Stimulated activated naive B cell treated with anti-CD40 and anti-IgM and Interleukin-4, amounts not matched to agents 10 μg/mL and 1 μg/mL and 100 μg/mL, for 72 hours (primary cell): ENCODE data around the gene LRRC19.
A peak's percentile ranks its signal among the peaks of the same experiment; 100 is the strongest.

Source experiments
- ATAC-seq, 2 donors: fragments of 150-1000 bp; cut with Tn5 transposase; replicated peaks; 2 replicates each; pipeline ENCODE4 v1.10.0; 2021; ENCODE audit warnings: moderate library complexity in 1 of 2
- DNase-seq: peaks from one replicate; pipeline ENCODE4 v3.0.0; 2021
- H3K27ac Mint-ChIP-seq: one replicate; pipeline ENCODE4 v1.8.0; 2022; ENCODE audit warnings: mild to moderate bottlenecking, mixed read lengths
- H3K27me3 Mint-ChIP-seq, 2 donors: one replicate each; pipeline ENCODE4 v1.8.0; 2022; ENCODE audit warnings: mixed read lengths in 2 of 2
- H3K36me3 Mint-ChIP-seq, 2 donors: one replicate each; pipeline ENCODE4 v1.8.0; 2022; ENCODE audit warnings: mixed read lengths in 2 of 2, mild to moderate bottlenecking in 1 of 2
- H3K4me1 Mint-ChIP-seq, 2 donors: one replicate each; pipeline ENCODE4 v1.8.0; 2022; ENCODE audit warnings: mixed read lengths in 2 of 2, mild to moderate bottlenecking in 1 of 2
- H3K4me3 Mint-ChIP-seq, 2 donors: one replicate each; pipeline ENCODE4 v1.8.0; 2022; ENCODE audit warnings: mild to moderate bottlenecking in 2 of 2, mixed read lengths in 2 of 2, moderate library complexity in 1 of 2
- H3K9me3 Mint-ChIP-seq, 2 donors: one replicate each; pipeline ENCODE4 v1.8.0; 2022; ENCODE audit warnings: mixed read lengths in 2 of 2, mild to moderate bottlenecking in 1 of 2

LRRC19 gene

GRCh38 chr9:26995810-26996209 is 9.7 kb downstream of the LRRC19 start:
- no peaks in the 10 kb centered on the region for H3K9me3 Mint-ChIP-seq
- ATAC-seq (no peak), DNase-seq (no peak)
- H3K4me3 Mint-ChIP-seq, result no peak overlapping the region
- H3K27me3 Mint-ChIP-seq, result no peaks in the 10 kb centered on the region
- peaks cover 0 to 3% of the 10 kb centered on the region in 2 donors for H3K36me3 Mint-ChIP-seq
- H3K27ac Mint-ChIP-seq, result no peak overlapping the region
- no peaks in the 10 kb centered on the region for H3K4me1 Mint-ChIP-seq

GRCh38 chr9:26983340-26983739 is 22.1 kb downstream of the LRRC19 start:
- no peaks in the 10 kb centered on the region for H3K9me3 Mint-ChIP-seq
- no peaks in the 10 kb centered on the region for H3K27me3 Mint-ChIP-seq
- peaks cover 8 to 17% of the 10 kb centered on the region in 2 donors for H3K36me3 Mint-ChIP-seq
- H3K4me1 Mint-ChIP-seq, result peaks cover 0 to 2% of the 10 kb centered on the region in 2 donors
- DNase-seq, result no peak
- no peak overlapping the region for H3K27ac Mint-ChIP-seq
- peak; percentile 33 to 50 for ATAC-seq
- H3K4me3 Mint-ChIP-seq, result no peak overlapping the region

DNA sequence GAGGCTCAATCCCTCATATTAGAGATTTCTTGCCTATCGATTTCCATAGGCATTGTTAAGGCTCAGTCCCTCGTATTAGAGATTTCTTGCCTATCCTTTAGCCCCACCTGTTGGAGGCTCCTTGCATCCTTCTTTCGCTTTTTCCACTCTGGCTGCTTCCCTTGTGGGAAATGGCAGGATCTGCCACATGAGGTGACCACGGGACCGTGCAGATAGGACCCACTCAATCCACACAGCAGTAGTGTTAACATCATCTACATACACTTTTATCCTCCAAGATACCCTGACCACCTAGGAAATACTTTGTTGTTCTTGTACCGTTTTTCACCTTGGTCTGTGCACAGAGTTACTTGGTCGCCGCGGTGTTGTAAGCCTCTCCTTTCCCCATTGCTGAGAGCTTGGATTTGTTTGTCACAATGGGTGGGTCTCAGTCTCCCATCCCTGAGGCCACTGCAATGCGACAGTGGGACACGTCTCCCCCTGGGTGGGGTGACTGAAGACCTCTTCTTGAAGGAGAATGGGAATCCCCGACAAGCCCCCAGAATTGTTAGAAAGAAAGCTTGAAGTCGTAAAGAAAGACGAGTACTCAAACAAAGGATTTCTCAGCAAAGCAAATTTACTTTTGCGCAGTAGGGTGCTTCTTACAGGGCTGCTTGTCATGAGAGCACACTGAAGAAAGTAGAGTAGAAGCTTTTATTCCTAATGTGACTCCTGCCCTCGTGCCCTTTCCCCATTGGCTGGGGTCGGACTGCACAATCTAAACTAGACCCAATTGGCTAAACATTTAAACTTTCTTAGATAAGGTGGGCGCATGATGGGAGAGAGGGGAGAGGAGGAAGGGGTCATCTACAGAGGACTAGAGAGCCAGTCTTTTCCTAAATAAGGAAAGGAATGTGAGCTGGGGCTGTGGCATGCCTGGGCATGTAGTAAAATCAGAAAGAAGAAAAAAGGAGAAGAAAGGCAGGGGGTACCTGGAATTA is 29.5 kb downstream of the LRRC19 start:
- no peak for DNase-seq

DNA sequence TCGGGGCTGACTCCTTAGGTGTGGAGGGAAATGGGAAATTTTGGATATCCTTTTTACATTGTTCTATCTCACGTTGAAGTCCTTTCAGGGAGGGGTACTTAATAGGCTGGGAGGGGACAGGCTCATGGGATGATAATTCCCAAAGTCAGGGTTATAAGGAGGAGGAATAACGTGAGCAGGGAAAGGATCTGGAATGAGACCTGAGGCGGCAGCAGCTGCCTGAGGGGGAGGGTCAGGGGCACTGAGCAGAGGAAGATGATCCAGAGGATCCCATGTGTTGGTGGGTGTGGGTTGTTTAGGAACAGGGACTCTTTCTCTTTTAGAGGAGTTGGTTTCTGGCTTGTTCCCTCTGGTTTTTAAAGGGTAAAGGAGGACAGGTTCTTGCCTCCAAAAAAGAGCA is 30.5 kb downstream of the LRRC19 start:
- peaks cover 3 to 14% of the 10 kb centered on the region in 2 donors for H3K36me3 Mint-ChIP-seq
- no peaks in the 10 kb centered on the region for H3K27me3 Mint-ChIP-seq
- H3K4me3 Mint-ChIP-seq, result no peak overlapping the region
- ATAC-seq, result no peak
- peak overlapping the region; percentile 85 for H3K27ac Mint-ChIP-seq
- H3K9me3 Mint-ChIP-seq, result peaks cover 0 to 1% of the 10 kb centered on the region in 2 donors
- no peaks in the 10 kb centered on the region for H3K4me1 Mint-ChIP-seq
- DNase-seq, result no peak

More for the DNA sequence above, 29.5 kb downstream of the LRRC19 start:
- Mint-ChIP-seq H3K9me3 (no peaks in the 10 kb centered on the region), H3K36me3 (peaks cover 2 to 15% of the 10 kb centered on the region in 2 donors), H3K27me3 (no peaks in the 10 kb centered on the region), H3K27ac (no peak overlapping the region), H3K4me1 (no peaks in the 10 kb centered on the region), H3K4me3 (no peak overlapping the region)
- ATAC-seq, result no peak

DNA sequence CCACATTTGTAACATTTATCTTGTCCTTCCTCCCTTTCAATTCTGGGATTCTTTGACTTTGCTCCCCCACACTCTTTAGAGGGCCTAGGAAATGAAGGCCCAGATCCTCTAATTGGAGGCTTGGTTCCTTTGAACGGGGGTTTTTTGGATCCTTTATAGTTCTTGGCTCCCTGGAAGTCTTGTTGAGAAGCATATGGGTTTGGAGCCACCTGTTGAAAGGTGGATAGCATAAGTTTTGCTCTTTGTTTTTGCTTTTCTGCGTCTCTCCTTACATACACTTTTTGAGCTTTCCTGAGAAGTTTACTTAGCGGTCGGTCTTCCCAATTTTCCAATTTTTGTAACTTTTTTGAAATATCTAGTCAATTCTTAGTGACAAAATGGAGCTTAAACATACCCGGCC is 31.5 kb downstream of the LRRC19 start:
- Mint-ChIP-seq H3K9me3 (peaks cover 4% of the 10 kb centered on the region in 2 donors), H3K36me3 (peaks cover 8 to 20% of the 10 kb centered on the region in 2 donors), H3K4me3 (no peak overlapping the region), H3K27ac (no peak overlapping the region), H3K27me3 (no peaks in the 10 kb centered on the region), H3K4me1 (no peaks in the 10 kb centered on the region)
- DNase-seq (no peak), ATAC-seq (no peak)

DNA sequence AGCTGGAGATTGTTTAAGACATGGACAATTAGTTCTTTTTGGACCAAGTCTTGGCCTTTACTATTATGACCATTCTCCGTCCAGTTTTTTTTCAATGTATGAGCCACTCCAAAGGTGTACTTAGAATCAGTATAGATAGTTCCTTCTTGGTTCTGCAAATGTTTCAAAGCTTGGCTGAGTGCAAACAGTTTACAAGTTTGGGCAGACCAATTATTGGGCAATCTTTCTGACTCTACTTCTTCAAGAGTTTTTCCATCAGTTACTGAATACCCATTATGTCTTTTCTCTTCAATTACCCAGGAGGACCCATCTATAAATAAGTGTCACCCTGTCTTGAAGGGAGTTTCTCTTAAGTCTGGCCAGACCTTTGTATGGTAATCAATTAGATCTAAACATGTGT is 33.8 kb downstream of the LRRC19 start:
- Mint-ChIP-seq H3K27me3 (no peaks in the 10 kb centered on the region), H3K27ac (no peak overlapping the region)
- no peak for ATAC-seq

DNA sequence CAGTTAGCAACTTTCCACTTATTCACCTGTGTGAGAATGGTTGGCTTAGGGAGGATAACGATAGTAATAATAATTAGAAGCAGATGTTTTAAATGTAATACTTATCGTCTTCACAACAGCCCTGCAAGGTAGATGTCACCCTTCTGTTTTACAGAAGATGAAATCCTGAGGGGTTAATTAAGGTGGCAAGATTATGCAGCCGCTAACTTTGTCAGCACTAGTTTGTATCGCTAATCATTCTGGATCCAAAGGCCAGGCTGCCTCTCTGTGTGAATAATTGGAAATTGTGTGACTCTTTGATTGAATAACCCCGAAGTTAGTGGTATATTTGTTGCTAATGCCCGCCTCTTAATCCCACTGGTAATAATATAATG is 48.6 kb downstream of the LRRC19 start:
- no peaks in the 10 kb centered on the region for H3K9me3 Mint-ChIP-seq
- peak overlapping the region; percentile 88 to 95 for H3K4me3 Mint-ChIP-seq
- no peaks in the 10 kb centered on the region for H3K27me3 Mint-ChIP-seq
- no peak for DNase-seq
- H3K27ac Mint-ChIP-seq, result peak overlapping the region; percentile 96
- H3K36me3 Mint-ChIP-seq, result peaks cover 0 to 2% of the 10 kb centered on the region in 2 donors
- no peak for ATAC-seq
- H3K4me1 Mint-ChIP-seq, result peaks cover 12 to 26% of the 10 kb centered on the region in 2 donors

More for the DNA sequence above, 33.8 kb downstream of the LRRC19 start:
- no peak for DNase-seq
- Mint-ChIP-seq H3K4me1 (peaks cover 0 to 1% of the 10 kb centered on the region in 2 donors), H3K36me3 (peaks cover 8 to 24% of the 10 kb centered on the region in 2 donors), H3K9me3 (peaks cover 4% of the 10 kb centered on the region in 2 donors), H3K4me3 (no peak overlapping the region)

GRCh38 chr9:26955921-26956859 is 49.3 kb downstream of the LRRC19 start, which contains the start of gene IFT74:
Gene IFT74, plus strand, starts transcription at chr9:26956412. Its CDS starts 5,556 bp downstream, at chr9:26961968.
- peak; percentile 100 for ATAC-seq
- peak within 1 kb of the TSS; percentile 88 to 95 for H3K4me3 Mint-ChIP-seq
- H3K27ac Mint-ChIP-seq, result peak within 1 kb of the TSS; percentile 96

GRCh38 chr9:26955222-26955903 is 50.1 kb downstream of the LRRC19 start:
- no peak for ATAC-seq
- Mint-ChIP-seq H3K27ac (peak overlapping the region; percentile 96), H3K36me3 (peaks cover 0 to 2% of the 10 kb centered on the region in 2 donors), H3K4me1 (peaks cover 9 to 21% of the 10 kb centered on the region in 2 donors), H3K27me3 (no peaks in the 10 kb centered on the region), H3K4me3 (peak overlapping the region; percentile 88 to 95), H3K9me3 (no peaks in the 10 kb centered on the region)
- DNase-seq, result no peak

More at GRCh38 chr9:26955921-26956859, 49.3 kb downstream of the LRRC19 start, which contains the start of gene IFT74:
- H3K4me1 Mint-ChIP-seq, result peaks cover 9 to 21% of the 10 kb centered on the region in 2 donors
- H3K27me3 Mint-ChIP-seq, result no peaks in the 10 kb centered on the region
- peaks cover 0 to 2% of the 10 kb centered on the region in 2 donors for H3K36me3 Mint-ChIP-seq
- peak; percentile 92 for DNase-seq
- H3K9me3 Mint-ChIP-seq, result no peaks in the 10 kb centered on the region

DNA sequence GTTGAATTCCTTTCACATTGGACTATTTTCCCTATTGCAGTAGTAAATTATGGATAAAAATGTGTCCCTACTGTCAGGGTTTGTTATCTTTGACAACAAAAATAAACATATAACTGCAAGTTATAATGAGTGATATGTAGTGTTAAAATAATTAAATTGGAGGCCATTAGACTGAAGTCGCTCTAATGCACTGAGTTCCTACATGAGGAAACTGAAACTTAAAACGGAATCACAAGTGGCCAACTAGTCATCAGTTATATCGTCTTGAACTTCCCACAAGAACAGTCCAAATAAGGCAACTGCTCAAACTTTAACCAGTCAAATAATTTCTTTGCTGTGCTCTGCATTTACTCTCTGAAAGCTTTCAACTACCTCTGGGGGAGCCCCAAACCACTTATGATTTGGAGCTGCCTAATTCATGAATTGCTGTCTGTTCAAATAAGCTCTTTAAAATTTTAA is 51.4 kb downstream of the LRRC19 start:
- DNase-seq (no peak), ATAC-seq (no peak)
- Mint-ChIP-seq H3K36me3 (peaks cover 0 to 2% of the 10 kb centered on the region in 2 donors), H3K27me3 (no peaks in the 10 kb centered on the region), H3K9me3 (no peaks in the 10 kb centered on the region), H3K4me1 (peaks cover 9 to 21% of the 10 kb centered on the region in 2 donors), H3K4me3 (no peak overlapping the region), H3K27ac (no peak overlapping the region)

DNA sequence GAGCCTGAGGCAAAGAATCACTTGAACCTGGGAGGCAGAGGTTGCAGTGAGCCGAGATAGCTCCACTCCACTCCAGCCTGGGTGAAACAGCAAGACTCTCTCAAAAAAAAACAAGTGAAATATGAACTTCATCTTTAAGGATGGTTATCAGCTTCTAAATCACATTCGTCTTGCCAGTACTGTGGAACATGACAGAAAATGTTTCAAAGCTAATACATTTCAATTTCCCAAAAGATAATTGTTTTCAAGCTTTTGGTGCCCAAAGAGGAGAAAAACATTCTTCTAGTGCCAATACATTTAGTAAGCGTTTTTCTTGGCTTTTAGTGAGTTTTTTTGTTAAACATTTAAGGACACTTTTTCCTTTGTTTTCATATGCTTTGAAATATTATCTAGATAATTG is 53.7 kb downstream of the LRRC19 start:
- H3K9me3 Mint-ChIP-seq, result no peaks in the 10 kb centered on the region
- H3K4me3 Mint-ChIP-seq, result no peak overlapping the region
- H3K4me1 Mint-ChIP-seq, result peaks cover 10 to 16% of the 10 kb centered on the region in 2 donors
- ATAC-seq (no peak), DNase-seq (no peak)
- no peak overlapping the region for H3K27ac Mint-ChIP-seq
- peaks cover 0 to 5% of the 10 kb centered on the region in 2 donors for H3K27me3 Mint-ChIP-seq
- peaks cover 0 to 2% of the 10 kb centered on the region in 2 donors for H3K36me3 Mint-ChIP-seq

DNA sequence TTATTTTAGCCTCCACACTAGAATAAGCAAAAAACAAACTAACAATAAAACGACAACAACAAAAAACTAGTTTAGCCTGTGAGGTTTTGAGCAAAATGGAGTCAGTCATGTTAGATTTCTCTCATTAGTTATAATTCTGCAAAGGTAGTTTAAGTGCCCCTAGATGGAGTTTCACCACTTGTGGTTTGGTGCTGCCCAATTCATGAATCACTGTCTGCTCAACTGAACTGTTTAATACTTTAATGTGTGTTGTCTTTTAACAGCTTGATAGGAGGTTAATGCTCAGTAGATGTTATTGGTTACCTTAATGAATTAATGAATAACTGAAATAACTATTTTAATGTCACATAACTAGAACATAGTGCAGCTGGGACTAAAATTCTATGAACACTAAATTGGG is 55.0 kb downstream of the LRRC19 start:
- Mint-ChIP-seq H3K4me3 (no peak overlapping the region), H3K4me1 (peaks cover 16 to 20% of the 10 kb centered on the region in 2 donors), H3K27ac (no peak overlapping the region), H3K27me3 (peaks cover 0 to 5% of the 10 kb centered on the region in 2 donors), H3K9me3 (no peaks in the 10 kb centered on the region), H3K36me3 (peaks cover 0 to 2% of the 10 kb centered on the region in 2 donors)
- DNase-seq (no peak), ATAC-seq (no peak)

DNA sequence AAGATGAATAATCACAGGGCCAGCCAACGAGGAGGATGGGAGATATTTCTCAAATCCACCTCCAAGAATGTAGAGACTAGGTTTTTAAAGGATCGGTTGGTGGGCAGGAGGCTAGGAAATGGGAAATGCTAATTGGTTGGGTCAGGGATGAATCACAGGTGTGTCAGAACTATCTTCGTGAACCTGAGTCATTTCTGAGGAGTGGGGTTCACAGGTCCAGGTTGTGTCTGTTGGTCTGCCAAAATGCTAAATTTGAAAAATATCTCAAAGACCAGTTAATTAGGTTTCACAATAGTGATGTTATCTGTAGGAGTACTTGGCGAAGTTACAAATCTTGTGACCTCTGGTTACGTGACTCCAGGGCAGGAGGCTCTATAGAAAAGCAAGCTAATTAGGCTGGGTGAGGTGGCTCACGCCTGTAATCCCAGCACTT is 55.8 kb downstream of the LRRC19 start:
- DNase-seq, result no peak
- no peak for ATAC-seq
- Mint-ChIP-seq H3K4me1 (peaks cover 13 to 21% of the 10 kb centered on the region in 2 donors), H3K9me3 (no peaks in the 10 kb centered on the region), H3K27ac (no peak overlapping the region), H3K4me3 (no peak overlapping the region), H3K27me3 (peaks cover 0 to 5% of the 10 kb centered on the region in 2 donors), H3K36me3 (peaks cover 0 to 2% of the 10 kb centered on the region in 2 donors)
